RWPE2 (cell line): ENCODE measurements around the gene FAM72D.
A peak's percentile ranks its signal among the peaks of the same experiment; 100 is the strongest.
"Not testable (repeated sequence)": the region's sequence is repeated elsewhere in the genome, so short reads cannot be mapped to it uniquely, and the experiment has no call there.

Experiments
- ATAC-seq: fragments of 200-7000 bp; cut with Tn5 transposase; 3 replicates; pipeline ENCODE4 v1.9.1; 2021; ENCODE audit warnings: low read depth
- DNase-seq: peaks from one replicate; pipeline ENCODE4 v3.0.0-alpha.2; 2020; ENCODE audit warnings: low spot score
- H3K27ac ChIP-seq: fragments of 450-650 bp; 2 replicates; pipeline ENCODE4 v1.5.1; 2017; ENCODE audit warnings: mild to moderate bottlenecking; ENCODE audit not compliant: poor library complexity, severe bottlenecking
- H3K27me3 ChIP-seq: fragments of 250-450 bp; sonication (Bioruptor Pico); 2 replicates; pipeline ENCODE4 v1.5.1; 2021; ENCODE audit warnings: mild to moderate bottlenecking, moderate library complexity; ENCODE audit not compliant: insufficient read depth, poor library complexity, severe bottlenecking
- H3K36me3 ChIP-seq: fragments of 250-450 bp; sonication (Bioruptor Pico); 2 replicates; pipeline ENCODE4 v1.5.1; 2020; ENCODE audit warnings: low read depth, mild to moderate bottlenecking, moderate library complexity
- H3K4me1 ChIP-seq: fragments of 250-450 bp; sonication (Bioruptor Pico); 2 replicates; pipeline ENCODE4 v1.5.1; 2021; ENCODE audit warnings: mild to moderate bottlenecking, moderate library complexity; ENCODE audit not compliant: insufficient read depth, poor library complexity, severe bottlenecking
- H3K4me3 ChIP-seq: fragments of 250-450 bp; sonication (Bioruptor Pico); 2 replicates; pipeline ENCODE4 v1.5.1; 2021; ENCODE audit warnings: mild to moderate bottlenecking, moderate library complexity; ENCODE audit not compliant: severe bottlenecking
- H3K9me3 ChIP-seq: fragments of 250-450 bp; sonication (Bioruptor Pico); 2 replicates; pipeline ENCODE4 v1.5.1; 2021; ENCODE audit warnings: mild to moderate bottlenecking, moderate library complexity; ENCODE audit not compliant: severe bottlenecking

The FAM72D gene

GRCh38 chr1:145095284-145096057 is at the start of gene FAM72D, which contains the start of gene SRGAP2B:
FAM72D (plus strand) TSS chr1:145095974; CDS start chr1:145096848, 874 bp downstream.
SRGAP2B (minus strand) TSS chr1:145095328; CDS start chr1:145092901, 2,427 bp downstream.
- H3K27ac ChIP-seq: peak within 1 kb of the TSS; percentile 46
- peak; percentile 81 for ATAC-seq
- H3K4me1 ChIP-seq, H3K4me3 ChIP-seq, H3K9me3 ChIP-seq, H3K36me3 ChIP-seq, H3K27me3 ChIP-seq, DNase-seq: not testable (repeated sequence)

GRCh38 chr1:145047553-145047952 is 48.2 kb upstream of the FAM72D start:
- H3K9me3 ChIP-seq, H3K27me3 ChIP-seq, H3K4me1 ChIP-seq, H3K36me3 ChIP-seq, H3K4me3 ChIP-seq, DNase-seq, ATAC-seq, H3K27ac ChIP-seq: not testable (repeated sequence)

- H3K9me3 ChIP-seq, H3K4me1 ChIP-seq, H3K27ac ChIP-seq, H3K4me3 ChIP-seq, ATAC-seq, H3K27me3 ChIP-seq, DNase-seq, H3K36me3 ChIP-seq: not testable (repeated sequence)
These were observed 47.5 kb upstream of the FAM72D start for GRCh38 chr1:145048181-145048856.

- DNase-seq, ATAC-seq, H3K36me3 ChIP-seq, H3K4me3 ChIP-seq, H3K27me3 ChIP-seq, H3K9me3 ChIP-seq, H3K4me1 ChIP-seq, H3K27ac ChIP-seq: not testable (repeated sequence)
These were observed 43.6 kb upstream of the FAM72D start for GRCh38 chr1:145052019-145052776.

GRCh38 chr1:145053428-145053827 is 42.3 kb upstream of the FAM72D start:
- H3K27me3 ChIP-seq, H3K4me3 ChIP-seq, H3K27ac ChIP-seq, DNase-seq, H3K4me1 ChIP-seq, H3K36me3 ChIP-seq, H3K9me3 ChIP-seq: not testable (repeated sequence)
- ATAC-seq: peak; percentile 48; the same call in 1 of the 3 replicates

GRCh38 chr1:145055217-145055760 is 40.5 kb upstream of the FAM72D start:
- H3K4me1 ChIP-seq, H3K27me3 ChIP-seq, H3K36me3 ChIP-seq, H3K27ac ChIP-seq, H3K4me3 ChIP-seq, DNase-seq, H3K9me3 ChIP-seq: not testable (repeated sequence)
- ATAC-seq: 0 out of 3 replicates have a peak, but pooled peaks have one; percentile 22

- DNase-seq, H3K27me3 ChIP-seq, H3K4me3 ChIP-seq, H3K4me1 ChIP-seq, H3K9me3 ChIP-seq, H3K27ac ChIP-seq, ATAC-seq, H3K36me3 ChIP-seq: not testable (repeated sequence)
These were observed 37.6 kb upstream of the FAM72D start for GRCh38 chr1:145058184-145058583.

- not testable (repeated sequence) for H3K9me3 ChIP-seq, H3K36me3 ChIP-seq, DNase-seq, H3K27ac ChIP-seq, H3K27me3 ChIP-seq, H3K4me3 ChIP-seq, ATAC-seq, H3K4me1 ChIP-seq
These were observed 32.5 kb upstream of the FAM72D start for GRCh38 chr1:145063285-145063684.

- H3K4me1 ChIP-seq, ATAC-seq, H3K27me3 ChIP-seq, H3K27ac ChIP-seq, H3K36me3 ChIP-seq, H3K4me3 ChIP-seq, DNase-seq, H3K9me3 ChIP-seq: not testable (repeated sequence)
These were observed 31.7 kb upstream of the FAM72D start for GRCh38 chr1:145063941-145064648.

GRCh38 chr1:145065194-145065826 is 30.5 kb upstream of the FAM72D start:
- H3K27ac ChIP-seq, H3K27me3 ChIP-seq, DNase-seq, H3K4me3 ChIP-seq, H3K4me1 ChIP-seq, H3K36me3 ChIP-seq, H3K9me3 ChIP-seq: not testable (repeated sequence)
- peak; percentile 70 for ATAC-seq
